Peyer's patch (tissue), 4 donors: ENCODE data around the gene LDLRAD4. TPM values are rescaled to one million over a fixed set of nuclear protein-coding genes. Genes with fewer than 3 reads are reported as not detected.
A peak's percentile ranks its signal among the peaks of the same experiment; 100 is the strongest.

Experiments
- DNase-seq, 3 donors: peaks; one replicate each; pipeline ENCODE4 v3.0.0-alpha.2; 2017 to 2019
- H3K27ac ChIP-seq, 4 donors: fragments of 200-600 bp; sonication (generic); one replicate each; pipeline ENCODE4 v1.5.1; 2016 to 2019
- H3K27me3 ChIP-seq, 2 donors: fragments of 200-600 bp; sonication (generic); one replicate each; pipeline ENCODE4 v1.5.1; 2019
- H3K36me3 ChIP-seq, 3 donors: fragments of 200-600 bp; sonication (generic); one replicate each; pipeline ENCODE4 v1.5.1; 2016 to 2019
- H3K4me1 ChIP-seq, 4 donors: fragments of 200-600 bp; sonication (generic); one replicate each; pipeline ENCODE4 v1.5.1; 2016 to 2019
- H3K4me3 ChIP-seq, 4 donors: fragments of 200-600 bp; sonication (generic); 1 replicate in 3 of 4; 2 replicates in 1 of 4; pipeline ENCODE4 v1.5.1; 2016 to 2019; ENCODE audit warnings: mild to moderate bottlenecking in 1 of 4
- H3K9me3 ChIP-seq, 4 donors: fragments of 200-600 bp; sonication (generic); one replicate each; pipeline ENCODE4 v1.5.1; 2016 to 2019; ENCODE audit warnings: mild to moderate bottlenecking in 1 of 4
- CTCF ChIP-seq, 6 experiments: fragments of 450-650 bp in 4 of 6; fragments of 200-600 bp in 2 of 6; sonication (generic) in 1 of 6; IDR thresholded peaks; one replicate each; pipeline ENCODE4 v1.5.1; 2017 to 2019; ENCODE audit warnings: antibody characterized with exemption in 6 of 6, mild to moderate bottlenecking in 3 of 6, moderate library complexity in 1 of 6
- POLR2A ChIP-seq, 2 donors: fragments of 450-650 bp; IDR thresholded peaks; one replicate each; pipeline ENCODE4 v1.5.1; 2017; ENCODE audit warnings: antibody characterized with exemption in 2 of 2, mild to moderate bottlenecking in 2 of 2, moderate library complexity in 2 of 2
- total RNA-seq, 4 donors: library from RNA; depleted of rRNA; stranded (reverse); fragments of >200 nt; gene quantifications; one replicate each; pipeline ENCODE4 v1.1.0, GENCODE V29; 2016

LDLRAD4 gene
- total RNA-seq, 4 donors from 2014 or later: 24.8 to 128 (median 50.0) TPM

- no peaks in the 10 kb centered on the region for H3K9me3 ChIP-seq
- no peaks in the 10 kb centered on the region for H3K27me3 ChIP-seq
- H3K4me1 ChIP-seq: peaks cover 0 to 15% (median 3%) of the 10 kb centered on the region in 4 donors
- H3K4me3 ChIP-seq: no peak overlapping the region
- H3K36me3 ChIP-seq: peaks cover 0 to 20% (median 0%) of the 10 kb centered on the region in 3 donors
- DNase-seq: peak in 1 of 3 donors; percentile 41
- no peak for TF ChIP-seq POLR2A (IDR thresholded peaks at IDR 0.05)
- no peak for TF ChIP-seq CTCF (IDR thresholded peaks at IDR 0.05)
- H3K27ac ChIP-seq: no peak overlapping the region
Measured at GRCh38 chr18:13618760-13619438, 400.3 kb downstream of the LDLRAD4 start.

GRCh38 chr18:13619505-13620205, 401.1 kb downstream of the LDLRAD4 start:
- Histone ChIP-seq H3K4me3 (no peak overlapping the region), H3K36me3 (peaks cover 0 to 20% (median 0%) of the 10 kb centered on the region in 3 donors), H3K27me3 (no peaks in the 10 kb centered on the region), H3K4me1 (peaks cover 0 to 15% (median 3%) of the 10 kb centered on the region in 4 donors), H3K9me3 (no peaks in the 10 kb centered on the region), H3K27ac (no peak overlapping the region)
- TF ChIP-seq CTCF (IDR thresholded peaks at IDR 0.05): no peak
- TF ChIP-seq POLR2A (IDR thresholded peaks at IDR 0.05): no peak
- peak in 1 of 3 donors; percentile 44 for DNase-seq

GRCh38 chr18:13620206-13620672, 401.7 kb downstream of the LDLRAD4 start:
- TF ChIP-seq POLR2A (IDR thresholded peaks at IDR 0.05) (no peak), CTCF (IDR thresholded peaks at IDR 0.05) (no peak)
- Histone ChIP-seq H3K4me3 (no peak overlapping the region), H3K27ac (no peak overlapping the region), H3K27me3 (no peaks in the 10 kb centered on the region), H3K4me1 (peaks cover 0 to 9% (median 3%) of the 10 kb centered on the region in 4 donors), H3K36me3 (peaks cover 0 to 20% (median 0%) of the 10 kb centered on the region in 3 donors), H3K9me3 (no peaks in the 10 kb centered on the region)
- DNase-seq: no peak

- H3K4me3 ChIP-seq: no peak overlapping the region
Measured at GRCh38 chr18:13620818-13621445, 402.4 kb downstream of the LDLRAD4 start.

More at GRCh38 chr18:13620818-13621445, 402.4 kb downstream of the LDLRAD4 start:
- Histone ChIP-seq H3K27ac (no peak overlapping the region), H3K9me3 (no peaks in the 10 kb centered on the region), H3K27me3 (no peaks in the 10 kb centered on the region), H3K4me1 (peaks cover 0 to 7% (median 3%) of the 10 kb centered on the region in 4 donors), H3K36me3 (peaks cover 0 to 20% (median 0%) of the 10 kb centered on the region in 3 donors)
- TF ChIP-seq POLR2A (IDR thresholded peaks at IDR 0.05) (no peak), CTCF (IDR thresholded peaks at IDR 0.05) (no peak)
- peak in 1 of 3 donors; percentile 46 for DNase-seq
